Measurements from ENCODE around the gene PABPC1L. TPM values are rescaled to one million over a fixed set of nuclear protein-coding genes. Genes with fewer than 3 reads are reported as not detected.

PABPC1L gene
- total RNA-seq, 1 donor from 2014 or later: 15.7 TPM

GRCh38 chr20:44962483-44962882 is 52.6 kb downstream of the PABPC1L start:
- TF ChIP-seq CTCF (IDR thresholded peaks at IDR 0.05; ENCODE audit: insufficient read depth, low read length, poor library complexity, severe bottlenecking): no peak
- H3K27me3 ChIP-seq (ENCODE audit: control insufficient read depth, insufficient read depth, low read length): no peaks in the 10 kb centered on the region
- DNase-seq (ENCODE audit: low read depth): no peak
- no peaks in the 10 kb centered on the region for H3K36me3 ChIP-seq (ENCODE audit: control insufficient read depth, insufficient read depth, low read length)
- no peak overlapping the region for H3K4me3 ChIP-seq (ENCODE audit: low read depth, low read length)

- no peak for DNase-seq (ENCODE audit: low read depth)
- no peak overlapping the region for H3K4me3 ChIP-seq (ENCODE audit: low read depth, low read length)
- H3K36me3 ChIP-seq (ENCODE audit: control insufficient read depth, insufficient read depth, low read length): no peaks in the 10 kb centered on the region
- no peaks in the 10 kb centered on the region for H3K27me3 ChIP-seq (ENCODE audit: control insufficient read depth, insufficient read depth, low read length)
- no peak for TF ChIP-seq CTCF (IDR thresholded peaks at IDR 0.05; ENCODE audit: insufficient read depth, low read length, poor library complexity, severe bottlenecking)
Observed at GRCh38 chr20:44963325-44964215, 53.7 kb downstream of the PABPC1L start.

GRCh38 chr20:44965651-44966029 is 55.8 kb downstream of the PABPC1L start:
- Histone ChIP-seq H3K27me3 (ENCODE audit: control insufficient read depth, insufficient read depth, low read length) (no peaks in the 10 kb centered on the region), H3K4me3 (ENCODE audit: low read depth, low read length) (peak overlapping the region; percentile 91), H3K36me3 (ENCODE audit: control insufficient read depth, insufficient read depth, low read length) (no peaks in the 10 kb centered on the region)
- DNase-seq (ENCODE audit: low read depth): no peak
- TF ChIP-seq CTCF (IDR thresholded peaks at IDR 0.05; ENCODE audit: insufficient read depth, low read length, poor library complexity, severe bottlenecking): no peak

- peak; percentile 64 for DNase-seq (ENCODE audit: low read depth)
- TF ChIP-seq CTCF (IDR thresholded peaks at IDR 0.05; ENCODE audit: insufficient read depth, low read length, poor library complexity, severe bottlenecking): peak; percentile 48
- Histone ChIP-seq H3K4me3 (ENCODE audit: low read depth, low read length) (peak within 1 kb of the TSS; percentile 91), H3K36me3 (ENCODE audit: control insufficient read depth, insufficient read depth, low read length) (no peaks in the 10 kb centered on the region), H3K27me3 (ENCODE audit: control insufficient read depth, insufficient read depth, low read length) (no peaks in the 10 kb centered on the region)
Observed at GRCh38 chr20:44966030-44966961, 56.4 kb downstream of the PABPC1L start, which contains the start of gene STK4. Gene STK4 (plus strand): TSS chr20:44966512. CDS start chr20:44966569, 57 bp downstream.

GRCh38 chr20:44967207-44967807 is 57.4 kb downstream of the PABPC1L start:
- no peaks in the 10 kb centered on the region for H3K36me3 ChIP-seq (ENCODE audit: control insufficient read depth, insufficient read depth, low read length)
- H3K27me3 ChIP-seq (ENCODE audit: control insufficient read depth, insufficient read depth, low read length): no peaks in the 10 kb centered on the region
- no peak for TF ChIP-seq CTCF (IDR thresholded peaks at IDR 0.05; ENCODE audit: insufficient read depth, low read length, poor library complexity, severe bottlenecking)
- peak overlapping the region; percentile 91 for H3K4me3 ChIP-seq (ENCODE audit: low read depth, low read length)
- DNase-seq (ENCODE audit: low read depth): no peak
